Measurements from ENCODE around the gene CKAP2L.

GRCh38 chr2:112733871-112734270, 30.5 kb downstream of the CKAP2L start:
- TF ChIP-seq POLR2A (IDR thresholded peaks at IDR 0.05; ENCODE audit: low read length) (no peak), GATA1 (IDR thresholded peaks at IDR 0.05; ENCODE audit: low read depth, low read length) (no peak)
